Activated CD8-positive, alpha-beta memory T cell treated with anti-CD3 and anti-CD28 coated beads for 48 hours (primary cell): ENCODE data around the gene EP300.
"Not testable (repeated sequence)": the region's sequence is repeated elsewhere in the genome, so short reads cannot be mapped to it uniquely, and the experiment has no call there.

ENCODE experiments used
- DNase-seq, 3 experiments: peaks; one replicate each; pipeline ENCODE4 v3.0.0-alpha.2; 2020; ENCODE audit warnings: low read depth in 2 of 3, low spot score in 2 of 3

The EP300 gene

DNA sequence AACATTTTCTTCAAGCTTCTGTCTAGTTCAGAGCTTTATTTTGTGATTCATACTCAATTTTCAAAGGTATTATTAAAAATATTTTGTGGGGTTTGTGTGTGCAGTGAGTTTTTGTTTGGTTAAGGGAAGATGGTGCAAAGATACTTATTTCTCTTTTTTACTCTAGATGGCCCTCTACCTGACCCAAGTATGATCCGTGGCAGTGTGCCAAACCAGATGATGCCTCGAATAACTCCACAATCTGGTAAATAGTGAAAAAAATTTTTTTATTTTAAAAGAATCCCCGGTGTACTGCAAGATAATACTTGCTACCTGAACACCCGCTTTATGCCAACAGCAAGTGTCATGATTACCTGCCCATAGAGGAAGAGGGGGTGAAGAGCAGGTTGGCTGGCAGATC is 54.2 kb downstream of the EP300 start:
- DNase-seq = no peak

DNA sequence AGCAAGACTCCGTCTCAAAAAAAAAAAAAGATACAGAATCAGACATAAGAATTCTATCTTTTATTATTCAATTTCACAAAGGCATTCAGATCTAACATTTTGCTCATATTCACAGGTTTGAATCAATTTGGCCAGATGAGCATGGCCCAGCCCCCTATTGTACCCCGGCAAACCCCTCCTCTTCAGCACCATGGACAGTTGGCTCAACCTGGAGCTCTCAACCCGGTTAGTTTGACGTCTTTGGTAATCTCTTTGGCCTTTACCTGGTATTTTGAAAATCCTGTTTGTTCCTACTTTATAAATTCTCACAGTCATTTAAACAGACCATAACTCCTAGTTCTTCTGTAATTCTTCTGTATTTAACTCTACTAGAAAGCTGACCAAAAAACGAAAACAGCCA is 55.3 kb downstream of the EP300 start:
- no peak for DNase-seq

DNA sequence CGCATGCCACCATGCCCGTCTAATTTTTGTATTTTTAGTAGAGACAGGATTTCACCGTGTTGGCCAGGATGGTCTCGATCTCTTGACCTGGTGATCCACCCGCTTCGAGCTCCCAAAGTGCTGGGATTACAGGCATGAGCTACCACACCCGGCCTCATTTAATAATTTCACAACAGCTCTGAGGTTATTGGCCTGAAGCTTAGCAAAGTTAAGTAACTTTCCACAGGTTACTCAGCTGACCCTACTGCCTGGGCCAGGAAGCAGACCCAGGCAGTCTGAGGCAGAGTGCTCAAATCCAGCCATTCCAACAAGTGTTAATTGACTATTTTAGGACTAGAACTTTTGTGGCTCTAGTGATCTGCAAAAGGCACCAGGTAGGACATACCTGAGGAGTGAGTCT is 60.5 kb downstream of the EP300 start:
- no peak for DNase-seq

DNA sequence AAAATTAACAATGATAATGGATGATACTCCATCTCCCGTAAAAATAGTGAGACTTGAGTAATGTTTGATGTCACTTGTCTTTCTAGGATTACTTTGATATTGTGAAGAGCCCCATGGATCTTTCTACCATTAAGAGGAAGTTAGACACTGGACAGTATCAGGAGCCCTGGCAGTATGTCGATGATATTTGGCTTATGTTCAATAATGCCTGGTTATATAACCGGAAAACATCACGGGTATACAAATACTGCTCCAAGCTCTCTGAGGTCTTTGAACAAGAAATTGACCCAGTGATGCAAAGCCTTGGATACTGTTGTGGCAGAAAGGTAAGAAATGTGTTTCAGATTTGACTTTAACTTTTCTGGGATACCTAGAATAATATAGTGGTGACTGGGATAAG is 64.7 kb downstream of the EP300 start:
- DNase-seq = no peak

DNA sequence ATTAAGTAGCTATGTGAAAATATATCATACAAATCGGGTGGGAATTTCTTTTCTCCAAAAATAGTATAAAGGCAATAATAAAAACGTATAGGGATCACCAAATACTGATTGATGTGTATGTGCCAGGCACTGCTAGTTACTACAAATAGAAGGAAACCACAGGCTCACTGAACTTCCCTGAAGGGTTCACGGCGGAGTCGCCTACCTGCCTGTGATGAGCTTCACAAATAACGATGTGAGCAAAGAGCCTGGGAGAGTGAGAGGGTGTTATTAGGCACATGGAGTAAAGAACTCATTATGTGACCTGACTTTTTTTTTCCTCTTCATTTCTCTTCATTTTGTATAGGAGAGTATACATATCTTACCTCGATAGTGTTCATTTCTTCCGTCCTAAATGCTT is 76.8 kb downstream of the EP300 start:
- no peak for DNase-seq

DNA sequence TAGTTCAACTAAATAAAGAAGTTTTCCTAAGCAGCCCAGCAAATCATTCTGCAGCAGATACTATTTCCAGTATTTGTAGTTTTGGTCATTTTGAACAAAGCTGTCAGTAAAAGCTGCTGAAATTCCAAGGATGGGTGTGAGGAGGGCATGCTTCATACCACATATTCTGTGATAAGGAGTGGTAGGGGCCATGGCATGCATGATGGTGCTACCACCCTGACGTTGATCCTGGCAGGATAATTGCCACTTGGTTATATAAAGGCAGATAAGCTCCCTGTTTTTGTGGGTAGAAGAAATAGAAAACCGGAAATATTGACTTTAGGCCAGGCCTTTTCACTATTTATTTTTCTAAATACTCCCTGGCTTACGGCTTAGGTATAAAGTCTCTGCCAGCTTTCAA is 79.6 kb downstream of the EP300 start:
- DNase-seq = no peak

DNA sequence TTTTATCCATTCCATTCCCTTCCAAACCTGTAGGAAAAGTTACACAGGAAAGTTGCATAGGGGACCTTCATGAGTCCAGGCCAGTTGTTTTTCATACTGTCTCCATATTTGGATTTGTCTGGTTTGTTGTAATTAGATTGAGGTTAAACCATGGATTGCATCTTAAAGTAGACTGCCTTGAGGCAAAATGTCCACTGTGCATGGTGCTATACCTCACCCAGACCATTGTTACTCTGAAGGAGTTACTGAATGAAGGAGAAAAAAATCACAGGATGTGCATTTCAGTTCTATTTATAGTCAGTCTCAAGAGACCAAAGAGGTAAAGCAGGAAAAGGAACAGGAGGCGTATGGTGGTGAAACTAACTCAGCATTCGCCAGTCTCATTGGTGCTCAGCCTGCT is 83.2 kb downstream of the EP300 start:
- DNase-seq = no peak

DNA sequence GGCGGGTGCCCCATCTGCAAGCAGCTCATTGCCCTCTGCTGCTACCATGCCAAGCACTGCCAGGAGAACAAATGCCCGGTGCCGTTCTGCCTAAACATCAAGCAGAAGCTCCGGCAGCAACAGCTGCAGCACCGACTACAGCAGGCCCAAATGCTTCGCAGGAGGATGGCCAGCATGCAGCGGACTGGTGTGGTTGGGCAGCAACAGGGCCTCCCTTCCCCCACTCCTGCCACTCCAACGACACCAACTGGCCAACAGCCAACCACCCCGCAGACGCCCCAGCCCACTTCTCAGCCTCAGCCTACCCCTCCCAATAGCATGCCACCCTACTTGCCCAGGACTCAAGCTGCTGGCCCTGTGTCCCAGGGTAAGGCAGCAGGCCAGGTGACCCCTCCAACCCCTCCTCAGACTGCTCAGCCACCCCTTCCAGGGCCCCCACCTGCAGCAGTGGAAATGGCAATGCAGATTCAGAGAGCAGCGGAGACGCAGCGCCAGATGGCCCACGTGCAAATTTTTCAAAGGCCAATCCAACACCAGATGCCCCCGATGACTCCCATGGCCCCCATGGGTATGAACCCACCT is 84.7 kb downstream of the EP300 start:
- DNase-seq = no peak

DNA sequence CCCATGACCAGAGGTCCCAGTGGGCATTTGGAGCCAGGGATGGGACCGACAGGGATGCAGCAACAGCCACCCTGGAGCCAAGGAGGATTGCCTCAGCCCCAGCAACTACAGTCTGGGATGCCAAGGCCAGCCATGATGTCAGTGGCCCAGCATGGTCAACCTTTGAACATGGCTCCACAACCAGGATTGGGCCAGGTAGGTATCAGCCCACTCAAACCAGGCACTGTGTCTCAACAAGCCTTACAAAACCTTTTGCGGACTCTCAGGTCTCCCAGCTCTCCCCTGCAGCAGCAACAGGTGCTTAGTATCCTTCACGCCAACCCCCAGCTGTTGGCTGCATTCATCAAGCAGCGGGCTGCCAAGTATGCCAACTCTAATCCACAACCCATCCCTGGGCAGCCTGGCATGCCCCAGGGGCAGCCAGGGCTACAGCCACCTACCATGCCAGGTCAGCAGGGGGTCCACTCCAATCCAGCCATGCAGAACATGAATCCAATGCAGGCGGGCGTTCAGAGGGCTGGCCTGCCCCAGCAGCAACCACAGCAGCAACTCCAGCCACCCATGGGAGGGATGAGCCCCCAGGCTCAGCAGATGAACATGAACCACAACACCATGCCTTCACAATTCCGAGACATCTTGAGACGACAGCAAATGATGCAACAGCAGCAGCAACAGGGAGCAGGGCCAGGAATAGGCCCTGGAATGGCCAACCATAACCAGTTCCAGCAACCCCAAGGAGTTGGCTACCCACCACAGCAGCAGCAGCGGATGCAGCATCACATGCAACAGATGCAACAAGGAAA is 85.4 kb downstream of the EP300 start:
- DNase-seq = no peak

DNA sequence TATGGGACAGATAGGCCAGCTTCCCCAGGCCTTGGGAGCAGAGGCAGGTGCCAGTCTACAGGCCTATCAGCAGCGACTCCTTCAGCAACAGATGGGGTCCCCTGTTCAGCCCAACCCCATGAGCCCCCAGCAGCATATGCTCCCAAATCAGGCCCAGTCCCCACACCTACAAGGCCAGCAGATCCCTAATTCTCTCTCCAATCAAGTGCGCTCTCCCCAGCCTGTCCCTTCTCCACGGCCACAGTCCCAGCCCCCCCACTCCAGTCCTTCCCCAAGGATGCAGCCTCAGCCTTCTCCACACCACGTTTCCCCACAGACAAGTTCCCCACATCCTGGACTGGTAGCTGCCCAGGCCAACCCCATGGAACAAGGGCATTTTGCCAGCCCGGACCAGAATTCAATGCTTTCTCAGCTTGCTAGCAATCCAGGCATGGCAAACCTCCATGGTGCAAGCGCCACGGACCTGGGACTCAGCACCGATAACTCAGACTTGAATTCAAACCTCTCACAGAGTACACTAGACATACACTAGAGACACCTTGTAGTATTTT is 86.1 kb downstream of the EP300 start:
- no peak for DNase-seq

DNA sequence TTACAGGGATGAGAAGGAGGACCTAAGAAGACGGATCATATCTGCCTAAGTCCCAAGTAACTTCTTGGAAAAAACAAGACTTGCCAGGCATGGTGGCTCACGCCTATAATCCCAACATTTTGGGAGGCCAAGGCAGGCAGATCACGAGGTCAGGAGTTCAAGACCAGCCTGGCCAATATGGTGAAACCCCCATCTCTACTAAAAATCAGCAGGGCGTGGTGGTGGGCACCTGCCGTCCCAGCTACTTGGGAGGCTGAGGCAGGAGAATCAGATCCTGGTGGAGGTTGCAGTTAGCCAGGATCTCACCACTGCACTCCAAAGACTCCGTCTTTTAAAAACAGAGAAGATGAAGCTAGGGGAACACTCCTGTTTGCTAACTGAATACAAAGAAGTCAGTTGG is 88.0 kb downstream of the EP300 start:
- DNase-seq = not testable (repeated sequence)

DNA sequence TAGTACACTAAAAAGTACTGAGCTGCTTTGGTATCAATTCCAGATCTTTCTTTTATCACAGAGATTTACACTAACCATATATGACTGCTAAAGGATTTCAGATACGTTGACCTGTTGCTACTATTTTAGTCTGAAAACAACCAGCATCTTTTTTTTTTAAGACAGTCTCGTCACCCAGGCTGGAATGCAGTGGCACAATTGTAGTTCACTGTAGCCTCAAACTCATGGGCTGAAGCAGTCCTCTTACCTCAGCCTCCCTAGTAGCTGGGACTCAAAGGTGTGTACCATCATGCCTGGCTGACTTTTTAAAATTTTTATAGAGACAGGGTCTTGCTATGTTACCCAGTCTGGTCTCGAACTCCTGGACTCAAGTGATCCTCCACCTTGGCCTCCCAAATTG is 88.5 kb downstream of the EP300 start:
- no peak for DNase-seq

DNA sequence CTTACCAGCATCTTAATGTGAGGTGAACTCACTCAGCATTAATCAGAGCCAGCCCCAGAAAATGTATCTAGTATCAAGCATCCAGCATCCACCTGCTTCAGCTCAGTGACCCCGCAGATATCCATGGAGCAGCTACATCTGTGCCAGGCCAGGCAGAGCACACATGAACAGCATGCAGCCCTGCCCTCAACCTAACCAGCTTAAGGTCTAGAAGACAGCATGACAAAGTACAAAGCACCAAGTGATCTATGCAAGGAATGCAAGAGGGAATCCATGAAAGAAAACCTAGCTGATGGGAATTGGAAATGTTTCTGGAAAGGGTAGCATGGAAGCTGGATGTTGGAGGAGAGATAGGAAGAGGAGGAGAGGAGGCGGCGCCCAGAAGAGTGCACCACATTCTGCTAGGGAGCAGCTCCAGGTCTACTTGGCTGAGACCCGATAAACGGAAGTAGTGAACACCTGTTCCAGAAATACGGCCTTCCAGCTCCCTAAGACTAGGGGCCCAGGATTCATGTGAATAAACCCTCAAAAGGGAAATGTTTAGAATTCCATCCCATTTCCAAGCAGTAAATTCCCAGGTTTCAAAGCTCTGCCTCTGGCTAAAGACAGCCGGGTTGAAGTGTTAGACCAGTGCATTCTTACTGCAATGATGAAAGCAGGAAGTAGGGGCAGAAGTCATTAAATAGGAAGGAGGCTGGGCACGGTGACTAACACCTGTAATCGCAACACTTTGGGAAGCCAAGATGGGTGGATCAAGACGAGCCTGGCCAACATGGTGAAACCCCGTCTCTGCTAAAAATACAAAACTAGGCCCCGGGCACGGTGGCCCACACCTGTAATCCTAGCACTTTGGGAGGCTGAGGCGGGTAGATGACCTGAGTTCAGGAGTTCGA is 89.2 kb downstream of the EP300 start:
- DNase-seq = no peak

DNA sequence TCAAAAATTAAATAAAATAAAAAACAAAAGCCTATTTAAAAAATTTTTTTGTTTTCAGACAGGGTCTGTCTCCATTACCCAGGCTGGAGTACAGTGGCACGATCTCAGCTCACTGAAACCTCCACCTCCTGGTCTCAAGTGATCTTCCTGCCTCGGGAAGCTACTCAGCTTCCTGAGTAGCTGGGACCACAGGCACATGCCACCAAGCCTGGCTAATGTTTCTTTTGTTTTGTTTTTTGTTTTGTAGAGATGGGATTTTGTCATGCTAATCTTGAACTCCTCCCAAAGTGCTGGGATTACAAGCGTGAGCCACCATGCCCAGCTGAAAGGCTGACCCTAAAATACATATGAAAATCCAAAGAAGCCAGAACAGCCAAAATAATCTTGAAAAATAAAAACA is 92.3 kb downstream of the EP300 start:
- no peak for DNase-seq

DNA sequence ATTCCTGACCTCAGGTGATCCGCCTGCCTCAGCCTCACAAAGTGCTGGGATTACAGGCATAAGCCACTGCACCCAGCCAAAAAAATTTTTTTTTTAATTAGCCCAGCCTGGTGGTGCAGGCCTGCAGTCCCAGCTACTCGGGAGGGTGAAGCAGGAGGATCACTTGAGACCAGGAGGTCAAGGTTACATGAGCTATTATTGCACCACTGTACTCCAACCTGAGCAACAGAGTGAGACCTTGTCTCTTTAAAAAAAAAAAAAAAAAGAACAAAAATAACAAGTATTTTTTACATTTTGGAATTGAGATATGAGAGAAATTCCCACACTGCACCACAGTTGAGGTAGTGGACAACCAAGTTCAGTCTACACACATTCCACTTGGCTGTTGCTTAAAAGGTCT is 99.1 kb downstream of the EP300 start:
- no peak for DNase-seq

DNA sequence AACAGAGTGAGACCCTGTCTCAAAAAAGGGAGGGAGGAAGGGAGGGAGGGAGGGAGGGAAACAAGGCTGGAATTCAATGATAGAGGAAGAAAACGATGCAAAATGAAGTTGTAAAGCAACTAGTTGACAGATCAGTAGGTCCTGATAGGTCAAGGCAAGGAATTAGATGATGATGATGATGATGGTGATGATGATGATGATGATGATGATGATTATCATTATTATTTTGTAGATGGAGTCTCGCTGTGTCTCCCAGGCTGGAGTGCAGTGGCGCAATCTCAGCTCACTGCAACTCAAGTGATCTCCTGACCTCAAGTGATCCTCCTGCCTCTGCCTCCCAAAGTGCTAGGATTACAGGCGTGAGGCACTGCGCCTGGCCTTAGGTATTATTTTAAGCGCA is 101.4 kb downstream of the EP300 start:
- DNase-seq = no peak

DNA sequence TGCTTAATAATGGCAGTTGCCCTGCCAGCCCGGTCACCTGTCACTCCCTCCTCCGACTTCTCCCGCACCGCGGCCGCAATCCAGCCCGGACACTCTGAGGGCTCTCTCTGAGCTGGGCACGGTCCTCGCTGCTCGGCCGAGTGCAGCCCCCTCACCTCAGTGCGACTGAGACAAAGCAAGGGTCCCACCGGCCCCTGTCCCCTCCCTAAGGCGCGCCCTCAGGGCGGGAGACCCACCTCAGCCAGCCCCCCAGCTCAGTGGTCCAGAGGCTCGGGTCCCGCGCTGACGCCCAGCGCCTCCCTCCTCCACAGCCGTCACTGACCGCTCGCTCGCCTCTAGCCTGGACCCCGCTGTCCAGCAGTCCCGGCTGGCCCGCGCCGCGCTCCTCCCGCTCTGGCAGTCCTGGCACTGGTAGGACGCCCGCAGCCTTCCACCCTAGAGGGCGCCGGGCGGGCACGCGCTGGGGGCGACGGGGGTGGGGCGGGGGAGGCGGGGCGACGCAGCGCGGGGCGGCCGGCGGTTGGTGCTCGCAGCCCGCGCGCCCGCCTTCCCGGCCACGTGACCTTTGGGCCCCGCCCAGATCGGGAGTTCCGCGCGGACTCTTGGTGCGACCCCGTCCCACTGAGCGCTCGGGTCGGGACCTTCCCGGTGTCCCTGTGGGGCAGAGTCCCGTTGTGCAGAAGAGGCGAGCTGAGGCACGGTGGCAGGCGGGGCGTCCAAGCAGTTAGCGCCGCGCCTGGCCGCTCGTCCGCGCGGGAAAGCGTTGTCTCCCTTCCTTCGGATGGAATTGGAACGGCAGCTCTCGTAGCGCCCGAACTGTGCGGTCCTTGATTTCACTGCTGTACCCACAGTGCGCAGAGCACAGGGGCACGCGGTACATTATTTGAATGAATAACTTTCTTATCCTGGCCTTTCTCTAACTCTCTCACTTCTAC is 104.9 kb downstream of the EP300 start:
- peak; percentile 57 to 68 (median 60) for DNase-seq

DNA sequence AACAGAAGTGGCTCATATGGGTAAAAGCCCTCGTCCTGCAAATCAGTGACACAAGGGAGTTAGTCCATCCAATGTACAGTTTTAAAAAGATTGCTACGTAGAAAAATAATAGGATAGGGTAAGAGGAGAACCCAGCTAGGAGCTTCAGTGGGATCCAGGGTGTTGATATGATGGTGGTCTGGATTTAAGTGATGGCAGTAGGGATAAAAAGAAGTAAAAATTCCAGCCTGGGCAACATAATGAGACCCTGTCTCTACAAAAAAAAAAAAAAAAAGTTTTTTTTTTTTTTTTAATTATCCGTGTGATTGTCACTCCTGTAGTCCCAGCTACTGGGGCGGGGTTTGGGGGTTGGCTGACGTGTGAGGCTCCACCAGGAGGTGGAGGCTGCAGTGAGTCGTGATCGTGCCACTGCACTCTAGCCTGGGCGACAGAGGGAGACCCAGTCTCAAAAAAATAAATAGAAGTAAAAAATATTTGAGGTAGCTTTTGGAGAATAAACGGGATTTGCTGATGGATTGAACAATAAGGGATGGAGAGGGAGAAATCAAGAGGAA is 105.7 kb downstream of the EP300 start:
- peak in 1 of 3 experiments; percentile 35 for DNase-seq

DNA sequence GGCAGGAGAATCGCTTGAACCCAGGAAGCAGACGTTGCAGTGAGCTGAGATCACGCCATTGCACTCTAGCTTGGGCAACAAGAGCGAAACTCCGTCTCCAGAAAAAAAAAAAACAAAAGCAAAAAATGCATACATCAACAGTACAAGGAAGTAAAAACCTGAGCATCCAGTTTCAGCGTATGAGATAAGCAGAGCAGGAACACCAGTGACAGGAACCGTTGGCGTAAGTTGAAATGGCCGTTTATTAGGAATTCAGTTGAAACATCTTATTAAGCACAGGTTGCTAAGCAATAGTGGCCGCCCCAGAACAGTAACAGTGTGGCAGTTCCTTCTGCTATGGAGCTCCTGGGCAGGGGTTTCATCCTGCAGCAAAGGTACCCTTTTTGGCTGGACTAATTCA is 108.7 kb downstream of the EP300 start:
- DNase-seq = no peak

DNA sequence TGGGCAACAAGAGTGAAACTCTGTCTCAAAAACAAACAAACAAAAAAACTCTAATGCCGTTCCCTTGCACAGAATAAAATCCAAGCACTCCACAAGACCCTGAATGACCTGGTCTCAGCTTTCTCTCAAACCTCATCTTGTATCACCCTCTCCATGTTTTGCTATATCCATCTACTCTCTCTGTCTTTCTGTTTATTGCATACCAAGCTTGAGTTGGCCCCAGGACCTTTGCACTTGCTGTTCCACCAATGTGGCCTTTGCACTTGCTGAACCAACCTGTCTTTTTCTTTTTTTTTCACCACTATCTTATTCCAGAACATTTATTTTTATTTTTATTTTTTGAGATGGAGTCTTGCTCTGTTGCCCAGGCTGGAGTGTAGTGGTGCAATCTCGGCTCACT is 110.7 kb downstream of the EP300 start:
- DNase-seq = no peak
